WTC11 (cell line): Measurements from ENCODE around the gene SEZ6L. TPM values are rescaled to one million over a fixed set of nuclear protein-coding genes. Genes with fewer than 3 reads are reported as not detected.

Experiments used
- ATAC-seq: fragments of 200-7000 bp; cut with Tn5 transposase; 2 replicates; pipeline ENCODE4 v1.10.0; 2021; ENCODE audit warnings: mild to moderate bottlenecking, moderate library complexity
- CTCF ChIA-PET: fragments of 300-600 bp; sonication (Branson Sonifier 250); formaldehyde crosslinking; loops from one replicate; lab custom pipeline; 2021; ENCODE audit warnings: antibody characterized with exemption; lab: Charles Lee
- POLR2A ChIA-PET: fragments of 350-600 bp; sonication (Branson Sonifier 250); formaldehyde crosslinking; loops from one replicate; lab custom pipeline; 2021; ENCODE audit warnings: antibody characterized with exemption; lab: Charles Lee
- DNase-seq: peaks from one replicate; pipeline ENCODE4 v3.0.0; 2021; ENCODE audit warnings: low spot score
- H3K27ac Mint-ChIP-seq: 2 replicates; pipeline ENCODE4 v1.8.0; 2021; ENCODE audit warnings: mixed read lengths
- H3K27me3 Mint-ChIP-seq: 2 replicates; pipeline ENCODE4 v1.8.0; 2021; ENCODE audit warnings: low read depth, mild to moderate bottlenecking, moderate library complexity, mixed read lengths
- H3K36me3 Mint-ChIP-seq: 2 replicates; pipeline ENCODE4 v1.8.0; 2021; ENCODE audit warnings: mixed read lengths
- H3K4me1 Mint-ChIP-seq: 2 replicates; pipeline ENCODE4 v1.8.0; 2022; ENCODE audit warnings: mixed read lengths
- H3K4me3 Mint-ChIP-seq: 2 replicates; pipeline ENCODE4 v1.8.0; 2021; ENCODE audit warnings: mild to moderate bottlenecking, moderate library complexity, mixed read lengths
- H3K9me3 Mint-ChIP-seq: 2 replicates; pipeline ENCODE4 v1.8.0; 2021; ENCODE audit warnings: mixed read lengths
- ARID4B ChIP-seq: sonication (generic); formaldehyde crosslinking; IDR thresholded peaks from 2 replicates; pipeline ENCODE4 v1.8.0; 2023; ENCODE audit warnings: missing genetic modification reagents, mild to moderate bottlenecking, borderline replicate concordance
- ATF2 ChIP-seq: sonication (generic); formaldehyde crosslinking; IDR thresholded peaks from 2 replicates; pipeline ENCODE4 v1.8.1; 2022; ENCODE audit warnings: low read depth, missing genetic modification reagents, borderline replicate concordance
- ATF6 ChIP-seq: sonication (generic); formaldehyde crosslinking; IDR thresholded peaks from 2 replicates; pipeline ENCODE4 v1.8.1; 2023; ENCODE audit warnings: mild to moderate bottlenecking, missing genetic modification reagents
- ERG ChIP-seq: fragments of 250-450 bp; sonication (Bioruptor Pico); IDR thresholded peaks from 2 replicates; pipeline ENCODE4 v1.8.0; 2021; ENCODE audit warnings: mild to moderate bottlenecking
- FOXJ3 ChIP-seq: sonication (generic); formaldehyde crosslinking; IDR thresholded peaks from 2 replicates; pipeline ENCODE4 v1.9.0; 2021; ENCODE audit warnings: missing genetic modification reagents, mild to moderate bottlenecking, borderline replicate concordance
- FOXK1 ChIP-seq: sonication (generic); formaldehyde crosslinking; IDR thresholded peaks from 2 replicates; pipeline ENCODE4 v1.8.0; 2022; ENCODE audit warnings: mild to moderate bottlenecking, moderate library complexity, missing genetic modification reagents
- GTF2I ChIP-seq: fragments of 250-450 bp; sonication (Bioruptor Pico); conservative IDR thresholded peaks from 2 replicates; pipeline ENCODE4 v1.4.0; 2021; ENCODE audit warnings: mild to moderate bottlenecking
- NFATC4 ChIP-seq: fragments of 250-450 bp; sonication (Bioruptor Pico); IDR thresholded peaks from 2 replicates; pipeline ENCODE4 v1.9.0; 2021; ENCODE audit warnings: mild to moderate bottlenecking
- NR3C1 ChIP-seq: sonication (generic); formaldehyde crosslinking; conservative IDR thresholded peaks from 2 replicates; pipeline ENCODE4 v1.8.1; 2023; ENCODE audit warnings: low read depth, mild to moderate bottlenecking, missing genetic modification reagents
- TCF7 ChIP-seq: sonication (generic); formaldehyde crosslinking; IDR thresholded peaks from 2 replicates; pipeline ENCODE4 v1.8.0; 2022; ENCODE audit warnings: mild to moderate bottlenecking, low read depth, missing genetic modification reagents, moderate library complexity
- TP53 ChIP-seq: sonication (generic); formaldehyde crosslinking; IDR thresholded peaks from 2 replicates; pipeline ENCODE4 v1.8.1; 2023; ENCODE audit warnings: mild to moderate bottlenecking, missing genetic modification reagents
- ZNF263 ChIP-seq: sonication (generic); formaldehyde crosslinking; IDR thresholded peaks from 2 replicates; pipeline ENCODE4 v1.8.1; 2022; ENCODE audit warnings: low read depth, mild to moderate bottlenecking, moderate library complexity, missing genetic modification reagents
- ZNF396 ChIP-seq: fragments of 250-450 bp; sonication (Bioruptor Pico); IDR thresholded peaks from 2 replicates; pipeline ENCODE4 v1.8.0; 2021; ENCODE audit warnings: mild to moderate bottlenecking, moderate library complexity, borderline replicate concordance
- ZNF671 ChIP-seq: fragments of 250-450 bp; sonication (Bioruptor Pico); IDR thresholded peaks from 2 replicates; pipeline ENCODE4 v1.8.0; 2021; ENCODE audit warnings: mild to moderate bottlenecking
- total RNA-seq: library from RNA; stranded (reverse); gene quantifications from 3 replicates; pipeline ENCODE4 v1.2.3, GENCODE V29; 2021
- TF ChIP-seq, protein P1 (sequence below): fragments of 200-600 bp; IDR thresholded peaks from 2 replicates; pipeline ENCODE4 v1.8.0; 2022; ENCODE audit warnings: antibody characterized with exemption
- TF ChIP-seq, protein P2 (sequence below): sonication (generic); formaldehyde crosslinking; IDR thresholded peaks from 2 replicates; pipeline ENCODE4 v1.8.0; 2022; ENCODE audit warnings: mild to moderate bottlenecking, missing genetic modification reagents
- TF ChIP-seq, protein P3 (sequence below): sonication (generic); formaldehyde crosslinking; IDR thresholded peaks from 2 replicates; pipeline ENCODE4 v1.8.1; 2022; ENCODE audit warnings: mild to moderate bottlenecking, missing genetic modification reagents, moderate library complexity, borderline replicate concordance

Gene SEZ6L
- total RNA-seq, 1 experiment from 2014 or later: 0.57 TPM

- no peak for TF ChIP-seq ERG
These were observed 41.1 kb downstream of the SEZ6L start (continued) for GRCh38 chr22:26210334-26210733.

DNA sequence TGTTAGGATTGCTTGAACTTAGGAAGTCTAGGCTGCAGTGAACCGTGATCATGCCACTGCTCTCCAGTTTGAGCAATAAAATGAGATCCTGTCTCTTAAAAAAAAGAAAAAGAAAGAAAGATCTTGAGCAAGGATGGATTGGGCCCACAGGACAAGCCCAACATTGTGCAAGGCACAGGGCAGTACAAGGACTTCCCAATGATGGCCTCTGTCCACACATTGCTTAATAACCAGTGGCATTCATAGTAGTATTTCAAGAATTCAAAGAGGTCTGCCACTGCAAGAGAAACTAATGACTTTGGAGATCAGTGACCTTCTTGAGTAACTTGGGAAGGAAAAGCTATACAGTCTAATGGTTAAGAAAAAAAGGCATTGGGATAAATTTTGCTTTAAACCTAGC lies 44.6 kb downstream of the SEZ6L start:
- H3K9me3 Mint-ChIP-seq: peaks cover 4% of the 10 kb centered on the region; the same call in 1 of the 2 replicates
- H3K4me1 Mint-ChIP-seq: peaks cover 6% of the 10 kb centered on the region; the same call in 1 of the 2 replicates
- no peak overlapping the region for H3K27ac Mint-ChIP-seq
- TF ChIP-seq, protein P1, sequence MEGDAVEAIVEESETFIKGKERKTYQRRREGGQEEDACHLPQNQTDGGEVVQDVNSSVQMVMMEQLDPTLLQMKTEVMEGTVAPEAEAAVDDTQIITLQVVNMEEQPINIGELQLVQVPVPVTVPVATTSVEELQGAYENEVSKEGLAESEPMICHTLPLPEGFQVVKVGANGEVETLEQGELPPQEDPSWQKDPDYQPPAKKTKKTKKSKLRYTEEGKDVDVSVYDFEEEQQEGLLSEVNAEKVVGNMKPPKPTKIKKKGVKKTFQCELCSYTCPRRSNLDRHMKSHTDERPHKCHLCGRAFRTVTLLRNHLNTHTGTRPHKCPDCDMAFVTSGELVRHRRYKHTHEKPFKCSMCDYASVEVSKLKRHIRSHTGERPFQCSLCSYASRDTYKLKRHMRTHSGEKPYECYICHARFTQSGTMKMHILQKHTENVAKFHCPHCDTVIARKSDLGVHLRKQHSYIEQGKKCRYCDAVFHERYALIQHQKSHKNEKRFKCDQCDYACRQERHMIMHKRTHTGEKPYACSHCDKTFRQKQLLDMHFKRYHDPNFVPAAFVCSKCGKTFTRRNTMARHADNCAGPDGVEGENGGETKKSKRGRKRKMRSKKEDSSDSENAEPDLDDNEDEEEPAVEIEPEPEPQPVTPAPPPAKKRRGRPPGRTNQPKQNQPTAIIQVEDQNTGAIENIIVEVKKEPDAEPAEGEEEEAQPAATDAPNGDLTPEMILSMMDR: no peak
- TF ChIP-seq FOXK1 (CRISPR knock-in tag) (no peak), ARID4B (no peak)
- TF ChIP-seq, protein P2, sequence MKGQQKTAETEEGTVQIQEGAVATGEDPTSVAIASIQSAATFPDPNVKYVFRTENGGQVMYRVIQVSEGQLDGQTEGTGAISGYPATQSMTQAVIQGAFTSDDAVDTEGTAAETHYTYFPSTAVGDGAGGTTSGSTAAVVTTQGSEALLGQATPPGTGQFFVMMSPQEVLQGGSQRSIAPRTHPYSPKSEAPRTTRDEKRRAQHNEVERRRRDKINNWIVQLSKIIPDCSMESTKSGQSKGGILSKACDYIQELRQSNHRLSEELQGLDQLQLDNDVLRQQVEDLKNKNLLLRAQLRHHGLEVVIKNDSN (CRISPR knock-in tag): no peak
- ChIA-PET POLR2A (no interaction called here), CTCF (interaction anchor here (1.0 to 1.2 kb wide), 2 partner anchors 41 to 117 kb away, joined by 3 to 4 read pairs; no protein-coding TSS in a partner anchor)
- no peaks in the 10 kb centered on the region for H3K36me3 Mint-ChIP-seq
- no peak overlapping the region for H3K4me3 Mint-ChIP-seq
- ATAC-seq (no peak), DNase-seq (no peak)
- H3K27me3 Mint-ChIP-seq: peaks cover 8% of the 10 kb centered on the region

DNA sequence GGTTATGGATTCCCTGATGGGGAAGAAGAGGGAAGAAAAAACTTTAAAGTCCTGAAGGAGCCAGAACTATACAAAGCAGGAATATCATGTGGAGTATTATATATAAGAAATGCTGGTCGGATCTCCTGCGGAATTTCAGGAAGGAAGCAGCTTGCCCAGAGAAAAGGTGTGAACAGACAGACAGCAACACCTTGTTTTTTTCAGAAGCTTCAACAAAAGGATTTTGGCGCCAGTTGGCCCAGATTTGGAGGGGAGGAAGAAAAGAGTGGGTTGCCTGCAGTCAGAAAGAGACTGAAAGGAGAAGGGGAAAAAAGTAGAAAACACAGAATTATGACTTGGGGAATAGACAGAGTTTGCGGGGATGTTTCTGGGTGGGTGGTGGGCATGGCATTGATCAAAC lies 45.2 kb downstream of the SEZ6L start:
- DNase-seq (no peak), ATAC-seq (no peak)
- TF ChIP-seq FOXJ3 (no peak), NFATC4 (CRISPR knock-in tag) (no peak), ZNF263 (CRISPR knock-in tag) (no peak), GTF2I (no peak), ZNF396 (CRISPR knock-in tag) (no peak), ATF6 (CRISPR knock-in tag) (no peak), TCF7 (CRISPR knock-in tag) (no peak), ATF2 (CRISPR knock-in tag) (no peak), TP53 (CRISPR knock-in tag) (no peak), NR3C1 (CRISPR knock-in tag) (no peak), FOXK1 (CRISPR knock-in tag) (no peak), ZNF671 (CRISPR knock-in tag) (no peak)
- TF ChIP-seq, protein P3, sequence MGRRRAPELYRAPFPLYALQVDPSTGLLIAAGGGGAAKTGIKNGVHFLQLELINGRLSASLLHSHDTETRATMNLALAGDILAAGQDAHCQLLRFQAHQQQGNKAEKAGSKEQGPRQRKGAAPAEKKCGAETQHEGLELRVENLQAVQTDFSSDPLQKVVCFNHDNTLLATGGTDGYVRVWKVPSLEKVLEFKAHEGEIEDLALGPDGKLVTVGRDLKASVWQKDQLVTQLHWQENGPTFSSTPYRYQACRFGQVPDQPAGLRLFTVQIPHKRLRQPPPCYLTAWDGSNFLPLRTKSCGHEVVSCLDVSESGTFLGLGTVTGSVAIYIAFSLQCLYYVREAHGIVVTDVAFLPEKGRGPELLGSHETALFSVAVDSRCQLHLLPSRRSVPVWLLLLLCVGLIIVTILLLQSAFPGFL (CRISPR knock-in tag): no peak
- TF ChIP-seq, protein P2 (CRISPR knock-in tag): no peak
- POLR2A ChIA-PET: no interaction called here
- Mint-ChIP-seq H3K4me3 (no peak overlapping the region), H3K27me3 (peaks cover 8% of the 10 kb centered on the region), H3K9me3 (no peaks in the 10 kb centered on the region), H3K27ac (no peak overlapping the region), H3K4me1 (peaks cover 6% of the 10 kb centered on the region; the same call in 1 of the 2 replicates), H3K36me3 (no peaks in the 10 kb centered on the region)
- CTCF ChIA-PET: interaction anchor here (1.0 to 1.2 kb wide), 2 partner anchors 42 to 116 kb away, joined by 3 to 4 read pairs; no protein-coding TSS in a partner anchor
